GM10266 (cell line): ENCODE measurements around the gene TRANK1.
"Not testable (repeated sequence)": the region's sequence is repeated elsewhere in the genome, so short reads cannot be mapped to it uniquely, and the experiment has no call there.

Source experiments
- DNase-seq: peaks from one replicate; pipeline ENCODE4 v3.0.0; 2012; ENCODE audit errors: extremely low spot score
- TF ChIP-seq, protein P1 (sequence below): IDR thresholded peaks from 2 replicates; pipeline ENCODE4 v1.5.1; 2012; ENCODE audit warnings: mild to moderate bottlenecking, low read depth; ENCODE audit not compliant: control insufficient read depth, insufficient read depth; ENCODE audit errors: missing control alignments

Gene TRANK1

GRCh38 chr3:36965440-36965839 lies 20.6 kb upstream of the TRANK1 start:
- no peak for DNase-seq
- TF ChIP-seq, protein P1, sequence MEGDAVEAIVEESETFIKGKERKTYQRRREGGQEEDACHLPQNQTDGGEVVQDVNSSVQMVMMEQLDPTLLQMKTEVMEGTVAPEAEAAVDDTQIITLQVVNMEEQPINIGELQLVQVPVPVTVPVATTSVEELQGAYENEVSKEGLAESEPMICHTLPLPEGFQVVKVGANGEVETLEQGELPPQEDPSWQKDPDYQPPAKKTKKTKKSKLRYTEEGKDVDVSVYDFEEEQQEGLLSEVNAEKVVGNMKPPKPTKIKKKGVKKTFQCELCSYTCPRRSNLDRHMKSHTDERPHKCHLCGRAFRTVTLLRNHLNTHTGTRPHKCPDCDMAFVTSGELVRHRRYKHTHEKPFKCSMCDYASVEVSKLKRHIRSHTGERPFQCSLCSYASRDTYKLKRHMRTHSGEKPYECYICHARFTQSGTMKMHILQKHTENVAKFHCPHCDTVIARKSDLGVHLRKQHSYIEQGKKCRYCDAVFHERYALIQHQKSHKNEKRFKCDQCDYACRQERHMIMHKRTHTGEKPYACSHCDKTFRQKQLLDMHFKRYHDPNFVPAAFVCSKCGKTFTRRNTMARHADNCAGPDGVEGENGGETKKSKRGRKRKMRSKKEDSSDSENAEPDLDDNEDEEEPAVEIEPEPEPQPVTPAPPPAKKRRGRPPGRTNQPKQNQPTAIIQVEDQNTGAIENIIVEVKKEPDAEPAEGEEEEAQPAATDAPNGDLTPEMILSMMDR, result no peak

DNA sequence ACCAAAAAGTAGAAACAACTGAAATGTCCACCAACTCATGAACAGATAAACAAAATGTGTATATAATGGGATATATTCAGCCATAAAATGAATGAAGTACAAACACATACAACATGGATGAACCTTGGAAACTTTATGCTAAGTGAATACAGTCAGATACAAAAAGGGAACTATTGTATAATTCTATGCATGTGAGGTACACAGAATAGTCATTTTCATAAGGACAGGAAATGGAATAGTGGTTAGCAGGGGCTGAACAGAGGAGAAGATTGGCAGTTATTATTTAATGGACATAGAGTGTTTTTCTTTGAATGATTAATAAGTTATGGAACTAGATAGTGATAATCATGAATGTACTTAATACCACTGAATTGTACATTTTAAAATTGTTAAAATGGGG lies 20.0 kb upstream of the TRANK1 start:
- TF ChIP-seq, protein P1, result no peak
- no peak for DNase-seq

- TF ChIP-seq, protein P1, result no peak
- no peak for DNase-seq
Measured at GRCh38 chr3:36964331-36964730, 19.5 kb upstream of the TRANK1 start.

GRCh38 chr3:36963008-36963407 lies 18.2 kb upstream of the TRANK1 start:
- DNase-seq, result not testable (repeated sequence)

DNA sequence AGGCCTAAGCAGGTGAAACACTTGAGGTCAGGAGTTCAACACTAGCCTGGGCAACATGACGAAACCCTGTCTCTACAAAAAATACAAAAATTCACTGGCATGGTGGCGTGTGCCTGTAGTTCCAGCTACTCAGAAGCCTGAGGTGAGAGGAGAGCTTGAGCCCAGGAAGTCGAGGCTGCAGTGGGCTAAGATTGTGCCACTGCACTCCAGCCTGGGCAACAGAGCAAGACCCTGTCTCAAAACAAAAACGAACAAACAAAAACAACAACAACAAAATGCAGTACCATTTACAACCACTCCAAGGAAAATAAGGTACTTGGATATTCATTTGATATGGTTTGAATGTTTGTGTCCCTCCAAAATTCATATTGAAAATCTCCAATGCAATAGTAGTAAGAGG lies 15.6 kb upstream of the TRANK1 start:
- DNase-seq, result no peak
- TF ChIP-seq, protein P1, result no peak

DNA sequence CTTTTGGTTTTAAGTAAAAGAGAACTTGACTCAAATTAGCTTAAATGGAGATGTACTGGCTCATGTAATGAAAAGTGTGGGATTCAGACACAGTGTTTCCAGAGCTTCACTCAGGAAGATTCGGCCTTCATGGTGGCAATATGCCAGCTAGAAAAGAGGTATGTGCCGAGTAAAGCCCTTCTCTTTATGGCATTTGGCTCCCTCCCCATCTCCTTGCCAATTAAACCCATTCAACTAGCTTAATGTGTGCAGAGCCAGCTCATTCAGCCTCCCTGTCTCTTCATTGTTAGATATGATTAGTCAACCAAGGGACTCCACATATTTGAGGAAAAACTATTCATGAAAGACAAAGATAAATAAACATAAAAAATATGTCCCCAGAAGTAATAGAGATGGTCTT lies 15.0 kb upstream of the TRANK1 start:
- DNase-seq, result no peak
- TF ChIP-seq, protein P1, result no peak

DNA sequence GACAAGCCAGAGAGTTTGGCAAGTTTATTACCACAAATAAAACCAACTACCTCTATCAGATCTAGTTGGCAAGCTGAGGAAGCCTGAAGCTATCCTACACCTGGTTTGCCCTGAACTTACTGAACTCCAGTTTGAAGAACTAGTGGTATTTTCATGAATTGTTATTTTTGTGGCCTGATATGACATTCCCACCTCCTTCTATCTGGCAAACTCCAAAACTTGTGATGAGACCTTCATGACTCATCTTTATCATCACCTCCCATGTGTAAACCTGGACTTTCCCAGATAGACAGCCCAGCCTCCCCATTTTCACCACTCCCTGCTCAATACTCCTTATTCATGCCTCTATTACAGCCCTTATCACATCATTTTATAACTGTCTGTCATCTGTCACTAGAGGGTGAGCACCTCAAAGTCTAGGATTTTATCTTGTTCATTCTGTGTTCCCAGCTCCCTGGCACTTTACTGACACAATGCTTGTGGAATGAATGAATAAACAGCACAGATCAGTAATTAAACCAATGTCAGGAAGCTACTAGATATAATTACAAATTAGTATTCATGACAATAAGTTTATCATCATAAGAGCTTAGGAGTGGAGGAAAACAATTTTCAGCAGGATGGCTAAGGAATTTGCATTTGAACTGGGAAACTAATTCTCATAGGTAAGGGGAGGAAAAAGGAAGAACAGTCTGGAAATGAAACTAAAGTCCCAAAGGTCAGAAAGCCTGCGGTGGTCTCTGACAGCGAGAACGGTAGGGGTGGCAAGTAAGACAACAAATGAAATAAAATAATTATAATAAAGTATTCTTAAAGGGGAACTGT lies 13.2 kb upstream of the TRANK1 start:
- TF ChIP-seq, protein P1, result no peak

More for the DNA sequence above, 13.2 kb upstream of the TRANK1 start:
- DNase-seq, result no peak
